HepG2 (cell line): ENCODE measurements around the gene GRM6. TPM values are rescaled to one million over a fixed set of nuclear protein-coding genes. Genes with fewer than 3 reads are reported as not detected.

Experiments used
- CBFB ChIP-seq: sonication (generic); formaldehyde crosslinking; IDR thresholded peaks from 2 replicates; pipeline ENCODE4 v1.4.0; 2020; ENCODE audit warnings: missing genetic modification reagents
- GABPA ChIP-seq, 2 experiments: IDR thresholded peaks; 2 replicates each; pipeline ENCODE4 v1.6.1; 2011 to 2016; ENCODE audit warnings: low read depth in 2 of 2, low read length in 1 of 2, missing biosample characterization in 1 of 2, missing genetic modification characterization in 1 of 2
- HES4 ChIP-seq: sonication (generic); formaldehyde crosslinking; IDR thresholded peaks from 2 replicates; pipeline ENCODE4 v1.9.0; 2021; ENCODE audit warnings: mild to moderate bottlenecking, missing genetic modification reagents, borderline replicate concordance
- IRX3 ChIP-seq: sonication (generic); formaldehyde crosslinking; IDR thresholded peaks from 2 replicates; pipeline ENCODE4 v1.8.1; 2023; ENCODE audit warnings: mild to moderate bottlenecking, low read depth, missing genetic modification reagents, borderline replicate concordance
- MIER2 ChIP-seq: IDR thresholded peaks from 2 replicates; pipeline ENCODE4 v1.6.1; 2016; ENCODE audit warnings: missing biosample characterization, missing genetic modification reagents
- RAD21 ChIP-seq: fragments of 450-650 bp; formaldehyde crosslinking; IDR thresholded peaks from 2 replicates; pipeline ENCODE4 v1.5.0; 2020; ENCODE audit warnings: mild to moderate bottlenecking
- SOX6 ChIP-seq, 2 experiments: fragments of 450-650 bp in 1 of 2; sonication (generic) in 1 of 2; formaldehyde crosslinking in 1 of 2; IDR thresholded peaks; 2 replicates each; pipeline versions ENCODE4 v1.4.0 to v1.6.1; 2017 to 2020; ENCODE audit warnings: antibody characterized with exemption in 1 of 2, mild to moderate bottlenecking in 1 of 2, missing genetic modification reagents in 1 of 2
- YEATS2 ChIP-seq: sonication (generic); formaldehyde crosslinking; IDR thresholded peaks from 2 replicates; pipeline ENCODE4 v1.4.0; 2020; ENCODE audit warnings: missing genetic modification reagents, borderline replicate concordance
- ZBTB7A ChIP-seq: sonication (generic); formaldehyde crosslinking; IDR thresholded peaks from 2 replicates; pipeline ENCODE4 v1.8.0; 2022; ENCODE audit warnings: mild to moderate bottlenecking, missing genetic modification reagents
- ZNF260 ChIP-seq: sonication (generic); formaldehyde crosslinking; IDR thresholded peaks from 2 replicates; pipeline ENCODE4 v1.4.0; 2020; ENCODE audit warnings: missing genetic modification reagents, low read depth, mild to moderate bottlenecking, borderline replicate concordance
- ZNF335 ChIP-seq: sonication (generic); formaldehyde crosslinking; IDR thresholded peaks from 2 replicates; pipeline ENCODE4 v1.4.0; 2020; ENCODE audit warnings: missing genetic modification reagents
- ZNF550 ChIP-seq: sonication (generic); formaldehyde crosslinking; IDR thresholded peaks from 2 replicates; pipeline ENCODE4 v1.4.0; 2020; ENCODE audit warnings: mild to moderate bottlenecking, missing genetic modification reagents, borderline replicate concordance
- ZNF564 ChIP-seq: sonication (generic); formaldehyde crosslinking; IDR thresholded peaks from 2 replicates; pipeline ENCODE4 v1.8.1; 2023; ENCODE audit warnings: mild to moderate bottlenecking, missing genetic modification reagents
- polyA plus RNA-seq, 8 experiments: library from polyadenylated mRNA; depleted of rRNA in 3 of 8; stranded (reverse) in 7 of 8; unstranded in 1 of 8; fragments of >200 nt; fragmentation: Illumina TruSeq in 4 of 8; extraction: Trizol in 4 of 8; gene quantifications; 2 replicates each; pipeline versions ENCODE4 v1.2.1 to v1.2.3, GENCODE V29; 2011 to 2016; ENCODE audit warnings: low read depth in 4 of 8, missing spikeins in 1 of 8, mixed read lengths in 1 of 8; ENCODE audit not compliant: insufficient read depth in 1 of 8
- total RNA-seq, 5 experiments: library from RNA; depleted of rRNA; stranded (reverse); fragments of >200 nt; fragmentation: Illumina TruSeq; extraction: Trizol; gene quantifications; 2 replicates each; pipeline ENCODE4 v1.2.3, GENCODE V29; 2016; ENCODE audit warnings: low read depth in 1 of 5
- TF ChIP-seq, protein P1 (sequence below): sonication (generic); formaldehyde crosslinking; IDR thresholded peaks from 2 replicates; pipeline ENCODE4 v1.4.0; 2020; ENCODE audit warnings: missing genetic modification reagents
- TF ChIP-seq, protein P2 (sequence below): IDR thresholded peaks from 2 replicates; pipeline ENCODE4 v1.6.1; 2012; ENCODE audit warnings: inconsistent platforms
- TF ChIP-seq, protein P3 (sequence below): fragments of 450-650 bp; IDR thresholded peaks from 2 replicates; pipeline ENCODE4 v1.6.1; 2017; ENCODE audit warnings: mild to moderate bottlenecking
- TF ChIP-seq, protein P4 (sequence below): sonication (generic); formaldehyde crosslinking; IDR thresholded peaks from 2 replicates; pipeline ENCODE4 v1.4.0; 2020; ENCODE audit warnings: missing genetic modification reagents

GRM6 gene
- total and polyA plus RNA-seq, 2 of the 13 experiments (the other 11 are each of a cell fraction or from before 2014, with no cell fraction given) = not detected

DNA sequence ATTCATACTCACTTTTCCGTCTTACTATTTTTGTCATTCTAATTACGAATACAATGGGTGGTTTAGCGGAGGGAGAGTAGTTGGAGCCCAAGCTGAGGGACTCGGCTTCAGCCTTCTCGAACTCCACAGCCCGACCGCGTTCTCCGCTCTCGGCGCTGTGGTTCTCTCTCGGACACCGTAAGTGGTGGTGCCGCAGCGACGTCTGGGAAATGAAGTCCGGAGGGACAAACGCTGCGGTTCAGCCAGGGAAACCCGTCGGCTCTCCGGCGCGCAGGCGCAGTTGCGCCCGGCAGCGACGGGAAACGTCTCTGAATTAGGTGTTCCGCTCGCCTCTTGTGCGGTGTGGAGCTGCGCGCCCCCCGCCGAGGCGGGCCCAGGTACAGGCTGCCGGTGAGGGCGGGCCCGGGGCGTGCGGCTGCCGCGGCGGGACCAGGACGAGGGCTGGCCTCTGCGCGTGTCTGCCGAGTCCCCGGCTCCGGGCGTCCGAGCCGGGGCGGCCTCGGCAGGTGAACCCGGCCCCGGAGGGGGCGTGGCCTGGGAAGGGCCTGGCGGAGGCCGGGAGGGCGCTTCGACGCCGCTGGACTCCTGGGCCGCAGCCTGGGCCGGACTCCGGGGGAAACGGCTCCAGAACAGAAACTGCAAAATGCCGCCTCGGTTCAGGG is 28.5 kb upstream of the GRM6 start, which contains the start of gene ZNF879 (continued):
- TF ChIP-seq ZNF550 (CRISPR knock-in tag) (no peak), MIER2 (CRISPR knock-in tag) (no peak), YEATS2 (CRISPR knock-in tag) (no peak), ZNF260 (no peak), SOX6 (IDR thresholded peaks at IDR 0.05) (no peak), SOX6 (CRISPR knock-in tag; IDR thresholded peaks at IDR 0.05) (no peak), IRX3 (CRISPR knock-in tag) (peak; percentile 67; the same call in 1 of the 2 replicates), ZBTB7A (CRISPR knock-in tag) (no peak), HES4 (CRISPR knock-in tag) (peak; percentile 46; the same call in 1 of the 2 replicates), CBFB (peak; percentile 71; the same call in 1 of the 2 replicates), ZNF335 (CRISPR knock-in tag) (no peak), ZNF564 (CRISPR knock-in tag) (0 out of 2 replicates have a peak, but pooled peaks have one; percentile 54), RAD21 (CRISPR knock-in tag) (no peak), GABPA (IDR thresholded peaks at IDR 0.05; ENCODE audit: low read depth, low read length) (no peak), GABPA (CRISPR knock-in tag; IDR thresholded peaks at IDR 0.05; ENCODE audit: low read depth) (0 out of 2 replicates have a peak, but pooled peaks have one; percentile 10)
- TF ChIP-seq, protein P1, sequence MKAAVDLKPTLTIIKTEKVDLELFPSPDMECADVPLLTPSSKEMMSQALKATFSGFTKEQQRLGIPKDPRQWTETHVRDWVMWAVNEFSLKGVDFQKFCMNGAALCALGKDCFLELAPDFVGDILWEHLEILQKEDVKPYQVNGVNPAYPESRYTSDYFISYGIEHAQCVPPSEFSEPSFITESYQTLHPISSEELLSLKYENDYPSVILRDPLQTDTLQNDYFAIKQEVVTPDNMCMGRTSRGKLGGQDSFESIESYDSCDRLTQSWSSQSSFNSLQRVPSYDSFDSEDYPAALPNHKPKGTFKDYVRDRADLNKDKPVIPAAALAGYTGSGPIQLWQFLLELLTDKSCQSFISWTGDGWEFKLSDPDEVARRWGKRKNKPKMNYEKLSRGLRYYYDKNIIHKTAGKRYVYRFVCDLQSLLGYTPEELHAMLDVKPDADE (CRISPR knock-in tag) = 0 out of 2 replicates have a peak, but pooled peaks have one; percentile 55
- TF ChIP-seq, protein P2, sequence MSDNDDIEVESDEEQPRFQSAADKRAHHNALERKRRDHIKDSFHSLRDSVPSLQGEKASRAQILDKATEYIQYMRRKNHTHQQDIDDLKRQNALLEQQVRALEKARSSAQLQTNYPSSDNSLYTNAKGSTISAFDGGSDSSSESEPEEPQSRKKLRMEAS = peak; percentile 62; the same call in 1 of the 2 replicates
- TF ChIP-seq, protein P3, sequence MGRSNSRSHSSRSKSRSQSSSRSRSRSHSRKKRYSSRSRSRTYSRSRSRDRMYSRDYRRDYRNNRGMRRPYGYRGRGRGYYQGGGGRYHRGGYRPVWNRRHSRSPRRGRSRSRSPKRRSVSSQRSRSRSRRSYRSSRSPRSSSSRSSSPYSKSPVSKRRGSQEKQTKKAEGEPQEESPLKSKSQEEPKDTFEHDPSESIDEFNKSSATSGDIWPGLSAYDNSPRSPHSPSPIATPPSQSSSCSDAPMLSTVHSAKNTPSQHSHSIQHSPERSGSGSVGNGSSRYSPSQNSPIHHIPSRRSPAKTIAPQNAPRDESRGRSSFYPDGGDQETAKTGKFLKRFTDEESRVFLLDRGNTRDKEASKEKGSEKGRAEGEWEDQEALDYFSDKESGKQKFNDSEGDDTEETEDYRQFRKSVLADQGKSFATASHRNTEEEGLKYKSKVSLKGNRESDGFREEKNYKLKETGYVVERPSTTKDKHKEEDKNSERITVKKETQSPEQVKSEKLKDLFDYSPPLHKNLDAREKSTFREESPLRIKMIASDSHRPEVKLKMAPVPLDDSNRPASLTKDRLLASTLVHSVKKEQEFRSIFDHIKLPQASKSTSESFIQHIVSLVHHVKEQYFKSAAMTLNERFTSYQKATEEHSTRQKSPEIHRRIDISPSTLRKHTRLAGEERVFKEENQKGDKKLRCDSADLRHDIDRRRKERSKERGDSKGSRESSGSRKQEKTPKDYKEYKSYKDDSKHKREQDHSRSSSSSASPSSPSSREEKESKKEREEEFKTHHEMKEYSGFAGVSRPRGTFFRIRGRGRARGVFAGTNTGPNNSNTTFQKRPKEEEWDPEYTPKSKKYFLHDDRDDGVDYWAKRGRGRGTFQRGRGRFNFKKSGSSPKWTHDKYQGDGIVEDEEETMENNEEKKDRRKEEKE = no peak
- TF ChIP-seq, protein P4, sequence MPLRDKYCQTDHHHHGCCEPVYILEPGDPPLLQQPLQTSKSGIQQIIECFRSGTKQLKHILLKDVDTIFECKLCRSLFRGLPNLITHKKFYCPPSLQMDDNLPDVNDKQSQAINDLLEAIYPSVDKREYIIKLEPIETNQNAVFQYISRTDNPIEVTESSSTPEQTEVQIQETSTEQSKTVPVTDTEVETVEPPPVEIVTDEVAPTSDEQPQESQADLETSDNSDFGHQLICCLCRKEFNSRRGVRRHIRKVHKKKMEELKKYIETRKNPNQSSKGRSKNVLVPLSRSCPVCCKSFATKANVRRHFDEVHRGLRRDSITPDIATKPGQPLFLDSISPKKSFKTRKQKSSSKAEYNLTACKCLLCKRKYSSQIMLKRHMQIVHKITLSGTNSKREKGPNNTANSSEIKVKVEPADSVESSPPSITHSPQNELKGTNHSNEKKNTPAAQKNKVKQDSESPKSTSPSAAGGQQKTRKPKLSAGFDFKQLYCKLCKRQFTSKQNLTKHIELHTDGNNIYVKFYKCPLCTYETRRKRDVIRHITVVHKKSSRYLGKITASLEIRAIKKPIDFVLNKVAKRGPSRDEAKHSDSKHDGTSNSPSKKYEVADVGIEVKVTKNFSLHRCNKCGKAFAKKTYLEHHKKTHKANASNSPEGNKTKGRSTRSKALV = no peak
